ENCODE data around the gene GUCY2C. TPM values are rescaled to one million over a fixed set of nuclear protein-coding genes. Genes with fewer than 3 reads are reported as not detected.
"Not testable (repeated sequence)": the region's sequence is repeated elsewhere in the genome, so short reads cannot be mapped to it uniquely, and the experiment has no call there.

GUCY2C gene
- under 0.01 TPM for total RNA-seq

- no peak for DNase-seq
Observed at GRCh38 chr12:14696265-14696741, at the start of gene GUCY2C. TSS of gene GUCY2C (minus strand) at chr12:14696599. CDS start at chr12:14696448, 151 bp downstream.

GRCh38 chr12:14743061-14743460, 46.7 kb upstream of the GUCY2C start:
- no peak for DNase-seq

GRCh38 chr12:14741942-14742341, 45.5 kb upstream of the GUCY2C start:
- no peak for DNase-seq

- DNase-seq = no peak
Observed at GRCh38 chr12:14741153-14741552, 44.8 kb upstream of the GUCY2C start.

GRCh38 chr12:14736441-14736840, 40.0 kb upstream of the GUCY2C start:
- DNase-seq = not testable (repeated sequence)

- no peak for DNase-seq
Observed at GRCh38 chr12:14731821-14732220, 35.4 kb upstream of the GUCY2C start.

- no peak for DNase-seq
Observed at GRCh38 chr12:14729586-14729985, 33.2 kb upstream of the GUCY2C start.

GRCh38 chr12:14723763-14724162, 27.4 kb upstream of the GUCY2C start:
- no peak for DNase-seq

- no peak for DNase-seq
Observed at GRCh38 chr12:14716848-14717444, 20.5 kb upstream of the GUCY2C start.

- DNase-seq = no peak
Observed at GRCh38 chr12:14714437-14714836, 18.0 kb upstream of the GUCY2C start.

- no peak for DNase-seq
Observed at GRCh38 chr12:14710632-14711320, 14.4 kb upstream of the GUCY2C start.

GRCh38 chr12:14701809-14702568, 5.6 kb upstream of the GUCY2C start:
- no peak for DNase-seq

GRCh38 chr12:14700935-14701334, 4.5 kb upstream of the GUCY2C start:
- no peak for DNase-seq

GRCh38 chr12:14699923-14700322, 3.5 kb upstream of the GUCY2C start:
- no peak for DNase-seq

GRCh38 chr12:14698555-14698954, 2.2 kb upstream of the GUCY2C start:
- no peak for DNase-seq

GRCh38 chr12:14695715-14696141, 671 bp downstream of the GUCY2C start:
- DNase-seq = no peak

- DNase-seq = no peak
Observed at GRCh38 chr12:14694970-14695369, 1.4 kb downstream of the GUCY2C start.

- no peak for DNase-seq
Observed at GRCh38 chr12:14694145-14694714, 2.2 kb downstream of the GUCY2C start.

- DNase-seq = no peak
Observed at GRCh38 chr12:14693116-14693515, 3.3 kb downstream of the GUCY2C start.

- peak; percentile 3 for DNase-seq
Observed at GRCh38 chr12:14691560-14691959, 4.8 kb downstream of the GUCY2C start.

- no peak for DNase-seq
Observed at GRCh38 chr12:14689996-14690395, 6.4 kb downstream of the GUCY2C start.

- no peak for DNase-seq
Observed at GRCh38 chr12:14689144-14689543, 7.3 kb downstream of the GUCY2C start.

GRCh38 chr12:14682231-14682630, 14.2 kb downstream of the GUCY2C start:
- not testable (repeated sequence) for DNase-seq

Measured in occipital lobe (tissue), 2 donors.